Kidney epithelial cell (primary cell): ENCODE measurements around the gene TRPC4AP. TPM values are rescaled to one million over a fixed set of nuclear protein-coding genes. Genes with fewer than 3 reads are reported as not detected.

Experiments used
- DNase-seq: peaks from one replicate; pipeline ENCODE4 v3.0.0-alpha.2; 2010; ENCODE audit warnings: low read depth
- H3K27me3 ChIP-seq: 2 replicates; pipeline ENCODE4 v1.6.0; 2011; ENCODE audit warnings: low read length; ENCODE audit not compliant: control insufficient read depth, insufficient read depth
- H3K36me3 ChIP-seq: 2 replicates; pipeline ENCODE4 v1.5.1; 2011; ENCODE audit warnings: low read length; ENCODE audit not compliant: control insufficient read depth, insufficient read depth
- H3K4me3 ChIP-seq: 2 replicates; pipeline ENCODE4 v1.5.1; 2011; ENCODE audit warnings: low read depth, mild to moderate bottlenecking, control low read depth, low read length
- total RNA-seq: library from RNA; depleted of rRNA; stranded (reverse); fragments of >200 nt; gene quantifications from 2 replicates; pipeline ENCODE4 v1.2.3, GENCODE V29; 2015
- TF ChIP-seq, protein P1 (sequence below): IDR thresholded peaks from 2 replicates; pipeline ENCODE4 v1.5.1; 2011; ENCODE audit warnings: mild to moderate bottlenecking, moderate library complexity, low read length, control low read depth, inconsistent platforms; ENCODE audit not compliant: insufficient read depth, poor library complexity, severe bottlenecking

Gene TRPC4AP
- total RNA-seq, 1 donor from 2014 or later = 78.8 TPM

DNA sequence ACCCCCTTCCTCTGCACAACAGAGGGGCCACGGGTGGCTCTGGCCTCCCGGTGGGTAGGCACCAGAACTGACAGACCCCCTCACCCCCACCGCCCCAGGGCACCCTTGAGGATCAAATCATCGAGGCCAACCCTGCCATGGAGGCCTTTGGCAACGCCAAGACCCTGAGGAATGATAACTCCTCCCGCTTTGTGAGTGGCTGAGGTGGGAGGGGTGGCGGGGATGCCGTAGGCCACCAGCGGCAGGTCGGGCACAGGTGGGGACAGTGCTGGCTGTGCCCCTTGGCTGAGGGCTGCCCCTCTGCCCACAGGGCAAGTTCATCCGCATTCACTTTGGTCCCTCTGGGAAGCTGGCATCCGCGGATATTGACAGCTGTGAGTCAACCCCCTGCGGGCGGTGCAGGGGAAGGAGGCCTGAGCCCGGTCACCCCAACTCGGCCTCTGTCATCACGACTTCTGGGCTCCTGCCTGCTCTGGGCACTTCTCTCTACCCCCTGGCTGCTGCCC is 107.8 kb downstream of the TRPC4AP start:
- peaks cover 34% of the 10 kb centered on the region for H3K27me3 ChIP-seq
- TF ChIP-seq, protein P1, sequence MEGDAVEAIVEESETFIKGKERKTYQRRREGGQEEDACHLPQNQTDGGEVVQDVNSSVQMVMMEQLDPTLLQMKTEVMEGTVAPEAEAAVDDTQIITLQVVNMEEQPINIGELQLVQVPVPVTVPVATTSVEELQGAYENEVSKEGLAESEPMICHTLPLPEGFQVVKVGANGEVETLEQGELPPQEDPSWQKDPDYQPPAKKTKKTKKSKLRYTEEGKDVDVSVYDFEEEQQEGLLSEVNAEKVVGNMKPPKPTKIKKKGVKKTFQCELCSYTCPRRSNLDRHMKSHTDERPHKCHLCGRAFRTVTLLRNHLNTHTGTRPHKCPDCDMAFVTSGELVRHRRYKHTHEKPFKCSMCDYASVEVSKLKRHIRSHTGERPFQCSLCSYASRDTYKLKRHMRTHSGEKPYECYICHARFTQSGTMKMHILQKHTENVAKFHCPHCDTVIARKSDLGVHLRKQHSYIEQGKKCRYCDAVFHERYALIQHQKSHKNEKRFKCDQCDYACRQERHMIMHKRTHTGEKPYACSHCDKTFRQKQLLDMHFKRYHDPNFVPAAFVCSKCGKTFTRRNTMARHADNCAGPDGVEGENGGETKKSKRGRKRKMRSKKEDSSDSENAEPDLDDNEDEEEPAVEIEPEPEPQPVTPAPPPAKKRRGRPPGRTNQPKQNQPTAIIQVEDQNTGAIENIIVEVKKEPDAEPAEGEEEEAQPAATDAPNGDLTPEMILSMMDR = no peak

DNA sequence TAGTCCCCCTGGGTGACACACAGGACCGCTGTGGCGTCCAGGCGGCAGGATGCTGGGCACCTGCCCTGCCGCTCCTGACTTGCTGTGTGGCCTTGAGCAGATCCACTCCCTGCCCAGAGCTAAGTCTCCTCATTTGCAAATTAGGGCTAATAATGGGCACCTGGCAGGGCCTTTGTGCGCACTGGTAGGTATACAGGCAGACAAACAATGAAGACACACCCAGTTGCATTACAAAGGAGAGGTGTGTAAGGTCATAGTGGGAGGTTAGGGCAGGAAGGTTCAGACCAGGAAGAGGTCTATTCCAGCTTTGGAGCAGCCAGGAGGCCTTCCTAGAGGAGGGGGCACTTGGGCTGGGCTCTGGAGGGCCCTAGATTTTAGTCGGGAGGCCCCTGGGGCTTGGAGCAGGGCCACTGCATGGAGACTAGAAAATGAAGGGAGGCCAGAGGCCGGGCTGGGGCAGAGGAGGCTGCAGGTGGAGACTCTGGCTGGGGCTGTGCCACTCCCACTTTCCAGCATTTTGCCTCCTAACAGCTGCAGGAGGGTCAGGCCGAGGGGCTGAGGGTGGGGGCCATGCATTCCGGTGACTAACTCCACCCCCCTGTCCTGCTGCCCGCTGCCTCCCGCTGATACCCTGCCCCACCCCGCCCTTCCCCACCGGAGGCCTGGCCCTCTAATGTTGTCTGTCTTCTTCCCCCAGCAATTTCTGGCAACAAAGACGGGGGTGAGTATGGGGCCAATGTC is 108.4 kb downstream of the TRPC4AP start:
- Histone ChIP-seq H3K27me3 (peaks cover 34% of the 10 kb centered on the region), H3K4me3 (no peak overlapping the region), H3K36me3 (no peaks in the 10 kb centered on the region)
- DNase-seq = no peak
- TF ChIP-seq, protein P1 = no peak

More for the DNA sequence above, 107.8 kb downstream of the TRPC4AP start:
- no peak overlapping the region for H3K4me3 ChIP-seq
- no peaks in the 10 kb centered on the region for H3K36me3 ChIP-seq
- DNase-seq = no peak

DNA sequence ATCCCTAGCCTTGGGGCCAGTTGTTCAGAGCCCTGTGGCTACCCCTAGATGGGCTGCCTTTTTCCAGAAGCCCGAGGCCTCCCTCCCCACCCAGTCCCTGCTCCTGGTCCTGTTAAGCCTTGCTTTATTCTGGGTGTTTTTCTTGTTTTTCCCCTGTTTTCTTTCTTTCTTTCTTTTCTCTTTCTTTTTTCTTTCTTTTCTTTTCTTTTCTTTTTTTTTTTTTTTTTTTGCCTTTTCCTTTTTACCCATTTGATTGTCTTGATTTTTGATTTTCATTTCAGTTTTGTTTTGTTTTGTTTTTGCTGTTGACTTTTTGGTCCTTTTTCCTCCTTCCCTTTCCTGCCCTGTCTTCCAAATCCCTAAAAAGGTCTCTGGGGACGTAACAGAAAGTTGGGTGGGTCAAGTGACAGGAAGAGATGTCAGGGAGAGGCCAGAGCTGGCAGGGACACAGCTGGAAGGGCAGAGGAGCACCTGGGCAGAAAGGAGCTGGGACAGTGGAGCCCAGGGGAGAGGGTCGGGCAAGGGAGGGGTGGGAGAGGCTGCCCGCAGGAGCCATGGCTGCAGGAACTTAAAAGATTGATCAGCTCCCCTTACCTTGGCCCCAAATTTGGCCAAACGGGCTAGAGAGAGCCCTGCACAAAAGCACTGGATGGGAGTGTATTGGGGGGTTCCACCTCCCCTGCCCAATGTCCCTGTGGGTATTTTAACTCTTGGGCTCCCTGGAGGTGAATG is 109.4 kb downstream of the TRPC4AP start:
- TF ChIP-seq, protein P1 = no peak
- H3K27me3 ChIP-seq = peaks cover 34% of the 10 kb centered on the region
- H3K4me3 ChIP-seq = no peak overlapping the region
- DNase-seq = no peak
- H3K36me3 ChIP-seq = no peaks in the 10 kb centered on the region

DNA sequence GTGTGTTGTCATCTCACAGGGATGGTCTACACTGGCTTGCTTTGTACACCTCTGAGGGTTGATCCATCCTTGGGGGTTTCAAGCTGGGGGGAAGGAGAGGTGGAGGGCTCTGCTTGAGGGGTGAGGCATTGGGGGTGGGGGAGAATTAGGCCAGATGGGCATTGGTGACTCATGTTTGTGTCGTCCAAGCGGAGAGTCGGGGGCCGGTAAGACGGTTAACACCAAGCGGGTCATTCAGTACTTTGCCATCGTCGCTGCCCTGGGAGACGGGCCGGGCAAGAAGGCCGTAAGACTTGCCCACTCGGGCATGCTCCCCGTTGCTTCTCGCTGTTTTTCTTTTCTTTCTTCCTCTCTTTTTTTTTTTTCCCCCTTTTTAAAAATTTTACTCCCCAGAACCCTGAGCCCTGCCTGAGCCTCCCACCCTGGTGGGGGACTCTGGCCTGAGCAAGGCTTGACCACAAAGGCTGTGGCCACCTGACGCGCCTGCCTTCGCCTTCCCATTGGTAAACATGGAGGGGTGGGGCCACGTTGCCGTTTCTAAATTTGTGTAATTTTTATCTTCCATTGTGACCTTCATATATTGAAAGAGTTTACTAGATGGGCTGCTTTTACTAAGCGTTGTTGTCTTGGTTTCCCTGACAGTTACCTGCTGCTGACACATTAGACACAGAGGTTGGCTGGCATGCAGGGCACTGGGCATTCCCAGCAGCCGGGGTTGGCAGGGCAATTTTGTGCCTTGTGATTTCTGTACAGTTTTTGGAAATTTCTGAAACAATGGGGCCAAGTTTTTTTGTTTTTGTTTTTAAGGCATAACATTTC is 110.1 kb downstream of the TRPC4AP start:
- H3K4me3 ChIP-seq = no peak overlapping the region
- TF ChIP-seq, protein P1 = no peak
- DNase-seq = no peak
- H3K27me3 ChIP-seq = peaks cover 36% of the 10 kb centered on the region
- no peaks in the 10 kb centered on the region for H3K36me3 ChIP-seq

DNA sequence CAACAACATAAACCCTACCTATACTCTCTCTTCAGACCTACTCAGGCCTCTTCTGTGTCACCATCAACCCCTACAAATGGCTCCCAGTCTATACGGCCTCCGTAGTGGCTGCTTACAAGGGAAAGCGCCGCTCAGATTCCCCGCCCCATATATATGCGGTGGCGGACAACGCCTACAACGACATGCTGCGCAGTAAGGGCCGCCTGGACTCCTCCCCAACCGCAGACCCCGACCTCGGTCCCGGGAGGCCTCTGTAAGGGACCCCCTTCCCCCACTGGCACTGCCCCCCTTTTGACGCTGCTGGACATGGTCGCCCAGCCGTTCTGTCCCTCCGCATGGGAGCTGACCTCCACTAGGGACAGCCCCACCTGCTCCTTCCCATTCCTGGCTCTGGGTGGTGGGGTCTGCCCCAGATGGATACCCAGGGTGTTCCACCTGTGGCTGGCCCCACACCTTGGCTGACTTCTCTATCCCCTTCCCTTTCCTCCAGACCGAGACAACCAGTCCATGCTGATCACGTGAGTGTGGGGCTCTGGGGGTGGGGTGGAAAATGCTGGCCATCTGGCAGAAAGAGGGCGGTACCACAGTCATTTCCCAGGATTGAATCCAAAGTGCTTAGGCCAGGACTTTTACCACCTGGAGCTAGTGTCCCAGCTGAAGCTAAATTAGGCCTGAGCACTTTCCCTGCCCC is 111.9 kb downstream of the TRPC4AP start:
- Histone ChIP-seq H3K36me3 (no peaks in the 10 kb centered on the region), H3K27me3 (peaks cover 27% of the 10 kb centered on the region), H3K4me3 (no peak overlapping the region)
- no peak for DNase-seq
- TF ChIP-seq, protein P1 = no peak
